MCF 10A (cell line): ENCODE data around the gene MARVELD1. TPM values are rescaled to one million over a fixed set of nuclear protein-coding genes. Genes with fewer than 3 reads are reported as not detected.

Experiments used
- BruUV-seq: library from RNA; stranded (reverse); fragments of 400-500 nt; replicated peaks from 2 replicates; lab custom pipeline; 2021; lab: Mats Ljungman, UMichigan
- CTCF ChIA-PET: fragments of 300-600 bp; sonication (Branson Sonifier 250); formaldehyde crosslinking; extraction: SDS; loops from one replicate; lab custom pipeline; 2021; ENCODE audit warnings: antibody characterized with exemption, inconsistent platforms; lab: Yijun Ruan, JAX
- POLR2A ChIA-PET: fragments of 300-600, 350-650 bp; sonication (Branson Sonifier 250); formaldehyde crosslinking; extraction: SDS; loops from one replicate; lab custom pipeline; 2020; ENCODE audit warnings: antibody characterized with exemption, inconsistent platforms; lab: Yijun Ruan, JAX
- DNase-seq: peaks from one replicate; pipeline ENCODE4 v3.0.0-alpha.2; 2018; ENCODE audit not compliant: unreplicated experiment
- H3K27ac Mint-ChIP-seq: one replicate; pipeline ENCODE4 v1.8.0; 2022; ENCODE audit warnings: mild to moderate bottlenecking, low read depth, mixed read lengths; ENCODE audit not compliant: unreplicated experiment
- H3K27me3 Mint-ChIP-seq: one replicate; pipeline ENCODE4 v1.8.0; 2022; ENCODE audit warnings: mixed read lengths; ENCODE audit not compliant: insufficient read depth, unreplicated experiment
- H3K36me3 Mint-ChIP-seq: one replicate; pipeline ENCODE4 v1.8.0; 2022; ENCODE audit warnings: mild to moderate bottlenecking, moderate library complexity, mixed read lengths; ENCODE audit not compliant: insufficient read depth, unreplicated experiment
- H3K4me1 Mint-ChIP-seq: one replicate; pipeline ENCODE4 v1.8.0; 2022; ENCODE audit warnings: mixed read lengths; ENCODE audit not compliant: insufficient read depth, unreplicated experiment
- H3K4me3 Mint-ChIP-seq: one replicate; pipeline ENCODE4 v1.8.0; 2022; ENCODE audit warnings: mild to moderate bottlenecking, moderate library complexity, mixed read lengths; ENCODE audit not compliant: unreplicated experiment
- H3K9me3 Mint-ChIP-seq: one replicate; pipeline ENCODE4 v1.8.0; 2022; ENCODE audit warnings: mixed read lengths; ENCODE audit not compliant: unreplicated experiment
- CTCF ChIP-seq: fragments of 200-600 bp; IDR thresholded peaks from one replicate; pipeline ENCODE4 v1.8.0; 2022; ENCODE audit warnings: antibody characterized with exemption, mild to moderate bottlenecking; ENCODE audit not compliant: unreplicated experiment
- intact Hi-C: fragments of 100-400 bp; cut with micrococcal nuclease; formaldehyde crosslinking; loops from 2 replicates; pipeline ENCODE4 v1.14.1; 2022
- total RNA-seq: library from RNA; stranded (reverse); gene quantifications from 2 replicates; pipeline ENCODE4 v1.2.3, GENCODE V29; 2022

Gene MARVELD1
- total RNA-seq, 1 experiment from 2014 or later, result 54.9 TPM

GRCh38 chr10:97707134-97707861 lies 6.2 kb upstream of the MARVELD1 start:
- CTCF ChIA-PET, result interaction anchor here (0.7 to 21.1 kb wide), 9 partner anchors 10 to 91 kb away, joined by 3 to 847 read pairs (median 13); partner anchors contain the start of gene ZFYVE27
- no peak for TF ChIP-seq CTCF

GRCh38 chr10:97708167-97708566 lies 5.4 kb upstream of the MARVELD1 start:
- POLR2A ChIA-PET, result interaction anchor here (1.0 to 20.1 kb wide), 4 partner anchors 10 to 31 kb away, joined by 4 to 915 read pairs (median 275); partner anchors contain the start of genes AVPI1 and ZFYVE27
- no TSS peak for BruUV-seq
- no peak overlapping the region for H3K27ac Mint-ChIP-seq

More at GRCh38 chr10:97707134-97707861, 6.2 kb upstream of the MARVELD1 start:
- intact Hi-C loops, result no loop called here
- no peaks in the 10 kb centered on the region for H3K27me3 Mint-ChIP-seq
- no peaks in the 10 kb centered on the region for H3K9me3 Mint-ChIP-seq
- no peaks in the 10 kb centered on the region for H3K36me3 Mint-ChIP-seq
- no peak overlapping the region for H3K27ac Mint-ChIP-seq
- POLR2A ChIA-PET, result interaction anchor here (2.6 to 20.1 kb wide), 3 partner anchors 11 to 25 kb away, joined by 11 to 915 read pairs (median 539); partner anchors contain the start of genes AVPI1 and ZFYVE27
- no TSS peak for BruUV-seq
- no peak overlapping the region for H3K4me3 Mint-ChIP-seq
- H3K4me1 Mint-ChIP-seq, result peaks cover 16% of the 10 kb centered on the region
- DNase-seq, result no peak

GRCh38 chr10:97708976-97709946 lies 4.3 kb upstream of the MARVELD1 start:
- H3K9me3 Mint-ChIP-seq, result no peaks in the 10 kb centered on the region
- peaks cover 24% of the 10 kb centered on the region for H3K4me1 Mint-ChIP-seq
- no peaks in the 10 kb centered on the region for H3K36me3 Mint-ChIP-seq
- H3K4me3 Mint-ChIP-seq, result no peak overlapping the region
- peak; percentile 50 for TF ChIP-seq CTCF
- ChIA-PET CTCF (interaction anchor here (0.5 to 21.1 kb wide), 17 partner anchors 6 to 105 kb away, joined by 3 to 847 read pairs (median 12); partner anchors contain the start of genes AVPI1 and ZFYVE27), POLR2A (interaction anchor here (0.7 to 20.1 kb wide), 5 partner anchors 8 to 27 kb away, joined by 3 to 915 read pairs (median 11); partner anchors contain the start of genes AVPI1 and ZFYVE27)
- H3K27ac Mint-ChIP-seq, result no peak overlapping the region
- no peaks in the 10 kb centered on the region for H3K27me3 Mint-ChIP-seq
- no TSS peak for BruUV-seq
- DNase-seq, result peak; percentile 82
- intact Hi-C loops, result loop anchor here (1.0 kb wide), 2 partner anchors 22 to 33 kb away; no protein-coding TSS in a partner anchor

More at GRCh38 chr10:97708167-97708566, 5.4 kb upstream of the MARVELD1 start:
- no peaks in the 10 kb centered on the region for H3K36me3 Mint-ChIP-seq
- CTCF ChIA-PET, result interaction anchor here (0.7 to 21.1 kb wide), 9 partner anchors 9 to 59 kb away, joined by 3 to 847 read pairs (median 14); partner anchors contain the start of gene ZFYVE27
- TF ChIP-seq CTCF, result no peak
- DNase-seq, result no peak
- intact Hi-C loops, result no loop called here
- H3K4me1 Mint-ChIP-seq, result peaks cover 24% of the 10 kb centered on the region
- no peaks in the 10 kb centered on the region for H3K9me3 Mint-ChIP-seq
- no peak overlapping the region for H3K4me3 Mint-ChIP-seq
- no peaks in the 10 kb centered on the region for H3K27me3 Mint-ChIP-seq
